Stimulated activated CD4-positive, alpha-beta T cell treated with anti-CD3 and anti-CD28 coated beads, TNF-alpha, amount 100 ng/mL, for 4 hours (primary cell): ENCODE data around the gene PDIA4.

Experiments
- DNase-seq, 3 experiments: peaks; one replicate each; pipeline ENCODE4 v3.0.0-alpha.2; 2020; ENCODE audit warnings: low read depth in 3 of 3

PDIA4 gene

DNA sequence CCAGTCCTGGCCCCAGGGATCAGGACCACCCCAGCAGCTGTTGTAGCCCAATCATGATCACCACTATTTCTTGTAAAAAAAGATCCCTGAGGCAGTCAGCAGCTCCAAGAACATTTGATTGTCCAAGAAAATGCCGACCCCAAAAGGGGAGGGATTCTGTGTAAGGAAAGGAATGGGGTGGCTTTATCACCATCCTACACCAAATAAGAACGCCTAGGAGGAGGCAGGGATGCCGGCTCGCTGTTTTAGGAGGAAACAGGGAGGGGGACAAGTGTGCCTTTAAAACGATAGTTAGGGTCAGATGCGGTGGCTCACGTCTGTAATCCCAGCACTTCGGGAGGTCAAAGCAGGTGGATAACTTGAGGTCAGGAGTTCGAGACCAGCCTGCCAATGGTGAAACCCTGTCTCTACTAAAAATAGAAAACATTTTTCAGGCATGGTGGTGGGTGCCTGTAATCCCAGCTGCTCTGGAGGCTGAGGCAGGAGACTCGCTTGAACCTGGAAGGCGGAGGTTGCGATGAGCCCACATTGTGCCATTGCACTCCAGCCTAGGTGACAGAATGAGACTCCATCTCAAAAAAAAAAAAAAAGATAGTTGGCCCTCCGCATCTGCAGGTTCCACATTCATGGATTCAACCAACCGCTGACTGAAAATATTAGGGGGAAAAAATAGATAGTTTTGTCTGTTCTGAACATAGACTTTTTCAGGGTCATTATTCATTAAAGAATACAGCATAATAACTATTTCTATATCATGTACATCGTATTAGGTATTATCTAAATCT is 63.6 kb downstream of the PDIA4 start:
- no peak for DNase-seq

DNA sequence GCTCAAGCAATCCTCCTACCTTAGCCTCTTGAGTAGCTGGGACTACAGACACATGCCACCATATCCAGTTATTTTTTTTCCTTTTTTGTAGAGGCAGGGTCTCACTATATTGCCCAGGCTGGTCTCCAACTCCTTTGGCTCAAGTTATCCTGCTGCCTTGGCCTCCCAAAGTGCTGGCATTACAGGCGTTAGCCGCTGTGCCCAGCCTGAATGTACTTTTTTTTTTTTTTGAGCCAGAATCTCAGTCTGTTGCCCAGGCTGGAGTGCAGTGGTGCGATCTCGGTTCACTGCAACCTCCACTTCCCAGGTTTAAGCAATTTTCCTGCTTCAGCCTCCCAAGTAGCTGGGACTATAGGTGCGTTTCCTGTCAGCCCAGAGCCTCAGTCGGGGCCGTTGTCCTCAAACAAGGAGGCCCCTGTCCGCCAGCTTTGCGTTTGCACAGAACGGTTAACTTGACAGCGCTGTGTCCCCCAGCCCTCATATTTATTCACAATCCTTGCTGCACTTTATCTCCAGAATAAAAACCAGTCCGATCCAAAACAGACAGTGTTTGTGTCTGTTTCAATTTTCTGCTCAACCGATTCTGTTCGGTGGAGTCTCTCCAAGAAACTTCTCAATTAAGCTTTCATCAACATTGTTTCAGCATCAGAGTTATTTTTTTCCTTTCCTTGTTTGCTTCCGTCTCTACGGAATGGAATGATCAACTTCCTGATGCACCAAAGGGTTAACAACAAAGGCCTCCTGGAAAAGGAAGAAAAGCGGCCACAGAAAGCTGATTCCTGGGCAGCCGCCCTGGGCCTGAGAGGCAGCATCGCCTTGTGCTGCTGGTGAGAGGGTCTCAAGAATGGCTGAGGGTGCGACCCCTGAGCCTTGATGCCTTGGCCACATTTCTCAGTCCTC is 64.5 kb downstream of the PDIA4 start:
- DNase-seq: no peak

DNA sequence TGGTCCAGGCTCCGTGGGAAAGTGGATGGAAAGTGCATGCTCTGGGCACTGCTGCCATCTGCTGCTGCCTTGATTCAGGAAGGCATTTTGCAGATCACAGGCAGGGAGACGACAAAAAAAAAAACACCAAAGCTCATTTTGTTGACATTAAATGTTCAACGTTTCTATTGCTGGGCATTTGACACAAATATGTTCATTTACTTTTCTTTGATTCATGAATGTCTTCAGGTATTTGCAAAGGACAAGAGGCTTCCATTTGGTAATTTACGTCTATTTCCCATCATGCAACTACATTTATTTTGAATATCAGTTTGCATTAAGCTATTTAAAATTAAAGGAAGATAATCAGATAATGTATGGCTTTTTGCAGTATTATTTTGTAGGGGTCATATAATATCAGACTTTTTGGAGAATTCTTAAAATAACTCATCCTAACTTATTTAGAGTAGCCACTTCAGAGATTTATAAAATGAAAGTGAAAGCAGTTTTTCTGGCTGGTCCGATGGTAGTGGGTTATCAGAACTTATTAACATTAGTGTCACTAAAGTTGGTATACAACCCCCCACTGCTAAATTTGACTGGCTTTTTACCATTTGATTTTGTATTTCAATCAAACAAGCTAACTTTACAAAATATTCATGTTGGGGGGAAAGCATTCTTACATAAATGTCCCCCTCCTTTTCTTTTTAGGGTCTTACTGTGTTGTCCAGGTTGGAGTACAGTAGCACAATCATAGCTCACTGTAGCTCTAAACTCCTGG is 65.3 kb downstream of the PDIA4 start:
- DNase-seq: peak in 2 of 3 experiments; percentile 50 to 55

GRCh38 chr7:148962440-148962822 is 65.9 kb downstream of the PDIA4 start:
- DNase-seq: peak in 1 of 3 experiments; percentile 29

DNA sequence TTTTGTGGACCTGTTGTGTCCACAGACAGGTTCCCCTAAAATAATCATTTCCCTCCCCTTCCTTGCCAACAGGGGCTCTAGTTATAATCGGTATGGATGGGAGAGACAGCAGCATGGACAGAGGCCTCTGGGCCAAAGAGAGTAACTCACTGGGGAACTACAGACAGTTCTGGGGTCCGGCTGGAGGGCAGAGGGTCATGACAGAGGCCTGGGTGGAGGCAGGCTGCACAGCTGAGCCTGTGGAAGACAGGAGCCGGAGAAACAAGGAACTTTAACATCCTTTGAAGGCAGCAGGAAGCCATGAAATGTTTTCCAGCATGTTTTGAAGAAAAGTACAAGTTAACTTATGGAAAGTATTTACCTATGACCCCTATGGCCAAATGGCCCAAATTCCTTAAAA is 68.6 kb downstream of the PDIA4 start:
- no peak for DNase-seq

DNA sequence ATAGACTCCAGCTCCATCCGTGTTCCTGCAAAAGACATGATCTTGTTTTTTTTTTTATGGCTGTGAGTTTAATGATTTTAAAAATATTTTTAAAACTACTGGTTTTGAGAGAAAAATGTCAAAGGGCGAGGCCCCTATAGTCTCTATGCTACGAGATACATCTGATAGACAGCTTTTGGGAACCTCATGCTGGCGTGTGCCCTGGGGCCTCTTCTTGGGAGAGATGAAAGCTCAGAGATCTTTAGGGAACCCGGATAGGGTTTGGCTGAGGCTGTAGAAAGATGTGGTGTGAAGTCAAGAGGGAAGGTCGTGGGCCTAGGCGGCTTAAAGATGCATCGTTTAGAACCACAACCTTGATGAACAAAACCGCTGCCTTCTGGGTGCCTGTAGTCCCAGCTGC is 70.2 kb downstream of the PDIA4 start:
- DNase-seq: no peak

- no peak for DNase-seq
Observed at GRCh38 chr7:148954766-148955165, 73.5 kb downstream of the PDIA4 start.

DNA sequence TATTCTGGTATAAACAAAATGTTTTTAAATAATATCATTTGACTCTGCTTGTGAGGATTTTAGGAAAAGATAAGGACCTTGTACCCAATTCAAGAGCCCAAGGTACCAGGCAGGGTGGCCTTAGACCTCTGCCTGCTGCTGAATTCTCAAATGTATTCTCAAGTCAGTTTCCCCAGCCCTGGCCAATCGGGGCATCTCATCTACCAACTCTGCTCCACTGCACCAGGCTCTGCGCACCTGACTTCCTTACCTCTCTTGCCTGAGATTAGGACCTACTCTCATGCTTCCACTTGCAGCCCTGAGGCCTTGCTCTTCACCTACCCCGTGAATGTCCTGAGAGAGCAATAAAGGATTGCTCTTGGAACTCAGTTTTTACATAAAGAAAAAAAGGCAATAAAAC is 74.6 kb downstream of the PDIA4 start:
- DNase-seq: no peak
